Measurements from ENCODE around the gene MT1H.

MT1H gene

GRCh38 chr16:56677474-56677873 lies 7.9 kb downstream of the MT1H start:
- DNase-seq (ENCODE audit: low read depth), result no peak
- H3K4me3 ChIP-seq (ENCODE audit: low read length), result no peak overlapping the region
- TF ChIP-seq CTCF (conservative IDR thresholded peaks at IDR 0.05; ENCODE audit: low read length), result no peak

GRCh38 chr16:56679078-56679730 lies 9.6 kb downstream of the MT1H start:
- H3K4me3 ChIP-seq (ENCODE audit: low read length), result no peak overlapping the region
- TF ChIP-seq CTCF (conservative IDR thresholded peaks at IDR 0.05; ENCODE audit: low read length), result no peak
- DNase-seq (ENCODE audit: low read depth), result no peak

- TF ChIP-seq CTCF (conservative IDR thresholded peaks at IDR 0.05; ENCODE audit: low read length), result no peak
- no peak overlapping the region for H3K4me3 ChIP-seq (ENCODE audit: low read length)
- no peak for DNase-seq (ENCODE audit: low read depth)
These were observed 10.2 kb downstream of the MT1H start for GRCh38 chr16:56679818-56680217.

- TF ChIP-seq CTCF (conservative IDR thresholded peaks at IDR 0.05; ENCODE audit: low read length), result no peak
- peak; percentile 85 for DNase-seq (ENCODE audit: low read depth)
- H3K4me3 ChIP-seq (ENCODE audit: low read length), result peak within 1 kb of the TSS; percentile 79
These were observed 12.5 kb downstream of the MT1H start, which contains the start of gene MT1X for GRCh38 chr16:56681939-56682702. Gene MT1X, plus strand, starts transcription at chr16:56682470. Its CDS starts 71 bp downstream, at chr16:56682541.

GRCh38 chr16:56682703-56683397 lies 13.2 kb downstream of the MT1H start:
- peak overlapping the region; percentile 79 for H3K4me3 ChIP-seq (ENCODE audit: low read length)
- no peak for DNase-seq (ENCODE audit: low read depth)
- no peak for TF ChIP-seq CTCF (conservative IDR thresholded peaks at IDR 0.05; ENCODE audit: low read length)

GRCh38 chr16:56683424-56684172 lies 14.0 kb downstream of the MT1H start:
- no peak for DNase-seq (ENCODE audit: low read depth)
- no peak for TF ChIP-seq CTCF (conservative IDR thresholded peaks at IDR 0.05; ENCODE audit: low read length)
- peak overlapping the region; percentile 79 for H3K4me3 ChIP-seq (ENCODE audit: low read length)
